Cardiac atrium fibroblast (primary cell): ENCODE results near the gene KRT77. TPM values are rescaled to one million over a fixed set of nuclear protein-coding genes. Genes with fewer than 3 reads are reported as not detected.

Source experiments
- total RNA-seq: library from RNA; depleted of rRNA; stranded (reverse); fragments of >200 nt; gene quantifications from 2 replicates; pipeline ENCODE4 v1.2.3, GENCODE V29; 2015

Gene KRT77
- not detected in 2 replicates for total RNA-seq

GRCh38 chr12:52703424-52703823, at the start of gene KRT77:
KRT77 (minus strand) TSS chr12:52703524; CDS start chr12:52703434, 90 bp downstream.

GRCh38 chr12:52680363-52680762, 23.0 kb downstream of the KRT77 start, which contains the start of gene KRT1:
KRT1 (minus strand) TSS chr12:52680407; CDS start chr12:52680348, 59 bp downstream.

DNA sequence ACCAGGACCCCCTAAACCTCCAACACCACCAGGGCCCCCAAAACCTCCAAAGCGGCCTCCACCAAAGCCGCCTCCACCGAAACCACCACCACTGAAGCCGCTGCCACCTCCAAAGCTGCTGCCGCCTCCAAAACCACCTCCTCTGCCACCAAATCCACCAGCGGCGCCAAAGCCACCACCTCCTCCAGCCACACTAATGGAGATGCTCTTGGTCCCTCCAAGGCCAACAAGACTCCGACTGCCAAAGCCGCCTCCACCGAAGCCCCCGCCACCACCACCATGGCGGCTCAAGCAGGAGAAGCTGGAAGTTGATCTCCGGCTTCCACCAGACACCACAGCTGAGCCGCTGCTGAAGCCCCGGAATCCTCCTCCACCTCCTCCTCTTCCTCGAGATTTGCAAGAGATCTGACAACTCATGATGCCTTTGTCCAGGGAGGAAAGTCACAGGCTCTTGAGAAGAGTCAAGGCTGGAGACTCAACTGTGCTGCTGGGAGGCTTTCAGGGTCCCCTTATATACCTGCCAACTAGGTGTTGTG, 51.5 kb downstream of the KRT77 start, which contains the start of gene KRT2:
KRT2 (minus strand) TSS at position 486 of the 536 bp plus-strand sequence; CDS start at position 417, 69 bp downstream.

Other genes starting within 250 kb of the KRT77 start
- not detected in 2 replicates for gene KRT6C, start 229.7 kb downstream of the KRT77 start, total RNA-seq
- gene KRT6A, start 210.3 kb downstream of the KRT77 start, total RNA-seq, result not detected in 2 replicates
- not detected in 2 replicates for gene KRT5, start 183.1 kb downstream of the KRT77 start, total RNA-seq
- not detected in 2 replicates for gene KRT71, start 150.4 kb downstream of the KRT77 start, total RNA-seq
- gene KRT74, start 129.7 kb downstream of the KRT77 start, total RNA-seq, result not detected in 2 replicates
- gene KRT72, start 102.1 kb downstream of the KRT77 start, total RNA-seq, result not detected in 2 replicates
- not detected in 2 replicates for gene KRT73, start 85.0 kb downstream of the KRT77 start, total RNA-seq
- gene KRT2, start 51.3 kb downstream of the KRT77 start, total RNA-seq, result not detected in 2 replicates
- not detected in 2 replicates for gene KRT1, start 23.1 kb downstream of the KRT77 start, total RNA-seq
- not detected in 2 replicates for gene KRT76, start 73.8 kb upstream of the KRT77 start, total RNA-seq
- not detected in 2 replicates for gene KRT3, start 92.6 kb upstream of the KRT77 start, total RNA-seq
- gene KRT4, start 110.6 kb upstream of the KRT77 start, total RNA-seq, result not detected in 2 replicates
- gene KRT79, start 130.8 kb upstream of the KRT77 start, total RNA-seq, result not detected in 2 replicates
- gene KRT78, start 145.5 kb upstream of the KRT77 start, total RNA-seq, result not detected in 2 replicates
- 12.8 and 17.9 TPM in 2 replicates for gene KRT8, start 201.6 kb upstream of the KRT77 start, total RNA-seq
- 241 and 333 TPM in 2 replicates for gene KRT18, start 245.6 kb upstream of the KRT77 start, total RNA-seq